GM23338 (cell line): Measurements from ENCODE around the gene CACNA1C.

ENCODE experiments used
- CTCF ChIP-seq, 2 experiments: fragments of 200-600 bp in 1 of 2; sonication (generic) in 1 of 2; conservative IDR thresholded peaks; 2 replicates each; pipeline versions ENCODE4 v1.5.1 to v1.6.1; 2016 to 2017; ENCODE audit warnings: antibody characterized with exemption in 2 of 2, low read depth in 2 of 2, mild to moderate bottlenecking in 2 of 2, moderate library complexity in 1 of 2
- EZH2 ChIP-seq: fragments of 200-600 bp; sonication (generic); IDR thresholded peaks from one replicate; pipeline ENCODE4 v1.8.0; 2017; ENCODE audit warnings: antibody characterized with exemption, mild to moderate bottlenecking, low read depth; ENCODE audit not compliant: unreplicated experiment
- EZH2phosphoT487 ChIP-seq: fragments of 200-600 bp; sonication (generic); IDR thresholded peaks from one replicate; pipeline ENCODE4 v1.8.1; 2018; ENCODE audit warnings: antibody characterized with exemption; ENCODE audit not compliant: unreplicated experiment
- POLR2AphosphoS5 ChIP-seq: IDR thresholded peaks from 2 replicates; pipeline ENCODE4 v1.6.1; 2016; ENCODE audit warnings: antibody characterized with exemption, low read depth
- REST ChIP-seq: IDR thresholded peaks from one replicate; pipeline ENCODE4 v1.6.1; 2018; ENCODE audit warnings: antibody characterized with exemption; ENCODE audit not compliant: unreplicated experiment
- STAT1 ChIP-seq: IDR thresholded peaks from one replicate; pipeline ENCODE4 v1.6.1; 2016; ENCODE audit warnings: antibody characterized with exemption; ENCODE audit not compliant: unreplicated experiment
- TF ChIP-seq, protein P1 (sequence below): IDR thresholded peaks from 2 replicates; pipeline ENCODE4 v1.6.1; 2016; ENCODE audit warnings: antibody characterized with exemption

DNA sequence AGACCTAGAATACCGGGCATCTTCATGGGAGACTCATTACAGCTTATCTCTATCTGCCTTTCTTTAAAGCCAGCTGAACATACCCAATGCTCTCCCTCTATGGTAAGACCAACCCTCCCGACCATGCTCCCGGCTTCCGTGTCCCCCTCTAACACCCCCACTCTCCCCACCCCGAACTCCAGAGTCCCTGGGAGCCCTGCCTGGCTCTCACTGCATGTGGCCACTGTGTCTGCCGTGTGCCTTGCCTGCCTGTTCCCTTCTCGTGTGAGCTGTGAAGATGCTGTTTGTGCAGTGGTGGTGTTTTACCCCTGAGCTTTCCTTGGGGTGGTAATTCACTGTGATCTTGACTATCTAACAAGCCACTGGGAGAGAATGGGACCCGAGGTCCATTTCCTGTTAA is 595.6 kb downstream of the CACNA1C start:
- TF ChIP-seq CTCF (conservative IDR thresholded peaks at IDR 0.05; ENCODE audit: low read depth in 2 of 2), result no peak
- no peak for TF ChIP-seq EZH2
- TF ChIP-seq POLR2AphosphoS5, result no peak
- no peak for TF ChIP-seq STAT1
- TF ChIP-seq, protein P1, sequence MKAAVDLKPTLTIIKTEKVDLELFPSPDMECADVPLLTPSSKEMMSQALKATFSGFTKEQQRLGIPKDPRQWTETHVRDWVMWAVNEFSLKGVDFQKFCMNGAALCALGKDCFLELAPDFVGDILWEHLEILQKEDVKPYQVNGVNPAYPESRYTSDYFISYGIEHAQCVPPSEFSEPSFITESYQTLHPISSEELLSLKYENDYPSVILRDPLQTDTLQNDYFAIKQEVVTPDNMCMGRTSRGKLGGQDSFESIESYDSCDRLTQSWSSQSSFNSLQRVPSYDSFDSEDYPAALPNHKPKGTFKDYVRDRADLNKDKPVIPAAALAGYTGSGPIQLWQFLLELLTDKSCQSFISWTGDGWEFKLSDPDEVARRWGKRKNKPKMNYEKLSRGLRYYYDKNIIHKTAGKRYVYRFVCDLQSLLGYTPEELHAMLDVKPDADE, result no peak
- no peak for TF ChIP-seq EZH2phosphoT487
- TF ChIP-seq REST, result no peak
